ENCODE data around the gene TMEM14C.

Gene TMEM14C

DNA sequence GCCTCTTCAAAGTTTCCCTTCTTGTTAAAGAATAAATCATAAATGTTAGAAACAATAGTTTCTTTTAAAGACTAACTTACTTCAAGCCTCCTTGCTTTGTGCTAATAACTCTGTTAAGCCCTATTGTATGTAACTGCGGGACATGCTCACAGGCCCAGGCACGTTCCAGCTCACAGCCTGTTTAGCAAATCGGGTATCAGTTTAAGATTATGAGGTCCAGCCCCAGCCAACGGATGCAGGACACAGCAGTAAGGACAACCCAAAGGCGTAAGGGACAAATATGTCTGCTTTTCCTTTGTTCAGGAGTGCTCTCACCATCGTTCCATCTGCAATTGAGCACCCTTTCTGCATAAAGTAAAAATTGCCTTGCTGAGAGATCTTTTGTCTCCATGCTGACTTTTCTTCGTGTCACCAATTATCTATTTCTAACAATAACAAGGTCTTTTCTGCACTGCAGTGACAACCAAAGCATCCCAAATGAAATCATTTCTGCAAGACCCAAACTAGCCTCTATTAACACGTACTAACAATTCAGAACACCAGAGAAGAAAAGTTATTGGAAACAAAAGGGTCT lies 29.8 kb upstream of the TMEM14C start:
- TF ChIP-seq, protein P1, sequence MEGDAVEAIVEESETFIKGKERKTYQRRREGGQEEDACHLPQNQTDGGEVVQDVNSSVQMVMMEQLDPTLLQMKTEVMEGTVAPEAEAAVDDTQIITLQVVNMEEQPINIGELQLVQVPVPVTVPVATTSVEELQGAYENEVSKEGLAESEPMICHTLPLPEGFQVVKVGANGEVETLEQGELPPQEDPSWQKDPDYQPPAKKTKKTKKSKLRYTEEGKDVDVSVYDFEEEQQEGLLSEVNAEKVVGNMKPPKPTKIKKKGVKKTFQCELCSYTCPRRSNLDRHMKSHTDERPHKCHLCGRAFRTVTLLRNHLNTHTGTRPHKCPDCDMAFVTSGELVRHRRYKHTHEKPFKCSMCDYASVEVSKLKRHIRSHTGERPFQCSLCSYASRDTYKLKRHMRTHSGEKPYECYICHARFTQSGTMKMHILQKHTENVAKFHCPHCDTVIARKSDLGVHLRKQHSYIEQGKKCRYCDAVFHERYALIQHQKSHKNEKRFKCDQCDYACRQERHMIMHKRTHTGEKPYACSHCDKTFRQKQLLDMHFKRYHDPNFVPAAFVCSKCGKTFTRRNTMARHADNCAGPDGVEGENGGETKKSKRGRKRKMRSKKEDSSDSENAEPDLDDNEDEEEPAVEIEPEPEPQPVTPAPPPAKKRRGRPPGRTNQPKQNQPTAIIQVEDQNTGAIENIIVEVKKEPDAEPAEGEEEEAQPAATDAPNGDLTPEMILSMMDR (IDR thresholded peaks at IDR 0.05; ENCODE audit: insufficient read depth, low read length, poor library complexity, severe bottlenecking): no peak
- peaks cover 3% of the 10 kb centered on the region for H3K36me3 ChIP-seq (ENCODE audit: control insufficient read depth, insufficient read depth, low read length)
- no peaks in the 10 kb centered on the region for H3K27me3 ChIP-seq (replicated peaks; ENCODE audit: control insufficient read depth, insufficient read depth, low read length)
- peak overlapping the region; percentile 99 for H3K4me3 ChIP-seq (replicated peaks; ENCODE audit: low read depth, low read length)
- no peak for DNase-seq (ENCODE audit: extremely low read depth, insufficient read length)

DNA sequence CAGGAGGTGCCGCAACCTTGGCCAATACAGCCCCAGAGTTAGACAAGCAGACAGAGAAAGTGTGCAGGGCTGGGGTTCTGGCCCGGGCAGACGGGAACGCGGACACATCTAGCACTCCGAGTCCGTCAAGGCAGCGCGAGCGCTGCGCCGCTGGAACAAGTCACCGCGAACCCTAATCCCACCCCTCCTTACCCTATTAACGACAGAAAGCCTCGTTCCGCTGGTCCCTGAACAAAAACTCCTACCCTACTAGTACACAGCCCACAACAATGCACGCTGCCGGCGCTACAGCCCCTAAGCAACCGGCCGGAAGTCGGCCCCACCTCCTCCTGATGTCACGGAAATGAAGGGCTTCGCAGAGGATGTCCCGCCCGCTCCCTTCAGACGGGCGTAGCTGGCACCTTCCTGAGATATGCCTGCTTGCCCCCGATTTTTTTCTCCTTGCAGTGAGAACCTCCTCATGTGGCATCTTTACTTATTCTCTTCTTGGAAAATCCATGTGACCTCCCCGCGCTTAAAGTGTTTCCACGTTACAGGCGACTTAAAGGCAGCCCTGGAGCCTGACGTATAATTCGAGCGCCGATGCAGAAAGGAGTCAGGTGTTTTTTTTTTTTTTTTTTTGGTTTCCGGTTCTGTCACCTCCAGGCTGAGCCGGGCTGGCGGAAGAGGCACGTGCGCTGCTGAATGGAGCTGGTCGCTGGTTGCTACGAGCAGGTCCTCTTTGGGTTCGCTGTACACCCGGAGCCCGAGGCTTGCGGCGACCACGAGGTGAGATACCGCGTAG lies 28.4 kb upstream of the TMEM14C start, which contains the start of the genes C6orf52 and PAK1IP1:
TSS of gene C6orf52 (minus strand) at position 315 of the 784 bp plus-strand sequence. CDS start 7,066 bp downstream, outside the sequence.
TSS of gene PAK1IP1 (plus strand) at position 671 of the 784 bp plus-strand sequence. CDS start at position 685, 14 bp downstream.
- Histone ChIP-seq H3K27me3 (replicated peaks; ENCODE audit: control insufficient read depth, insufficient read depth, low read length) (no peaks in the 10 kb centered on the region), H3K4me3 (replicated peaks; ENCODE audit: low read depth, low read length) (peak within 1 kb of the TSS; percentile 99), H3K36me3 (ENCODE audit: control insufficient read depth, insufficient read depth, low read length) (peaks cover 4% of the 10 kb centered on the region)
- TF ChIP-seq, protein P1 (IDR thresholded peaks at IDR 0.05; ENCODE audit: insufficient read depth, low read length, poor library complexity, severe bottlenecking): no peak
- DNase-seq (ENCODE audit: extremely low read depth, insufficient read length): peak; percentile 87

DNA sequence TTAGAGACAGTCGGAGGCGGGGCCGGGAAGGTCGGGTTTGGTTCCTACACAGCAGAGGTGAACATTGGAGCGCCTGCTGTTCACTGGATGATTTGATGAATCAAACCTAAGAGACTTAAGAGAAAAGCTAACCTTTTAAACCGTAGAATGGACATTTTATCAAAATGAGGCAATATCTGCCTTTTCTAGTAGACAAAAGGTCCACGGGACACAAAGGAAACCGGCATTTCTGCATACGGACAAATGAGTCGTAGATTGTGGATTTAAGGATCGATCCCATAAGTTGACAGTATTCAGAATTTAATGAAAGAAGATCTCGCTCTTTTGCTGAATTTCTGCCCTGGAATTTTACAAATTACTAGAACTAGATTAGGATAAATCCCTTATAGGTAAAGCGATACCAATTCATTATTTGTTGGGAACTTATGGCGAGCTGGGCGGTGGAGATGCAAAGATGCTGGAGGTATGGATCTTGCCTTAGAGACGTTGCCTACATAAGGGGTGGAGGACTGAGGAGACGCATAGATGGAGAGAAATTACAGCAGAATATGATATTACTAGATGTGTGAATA lies 27.7 kb upstream of the TMEM14C start:
- Histone ChIP-seq H3K27me3 (replicated peaks; ENCODE audit: control insufficient read depth, insufficient read depth, low read length) (no peaks in the 10 kb centered on the region), H3K36me3 (ENCODE audit: control insufficient read depth, insufficient read depth, low read length) (peaks cover 4% of the 10 kb centered on the region), H3K4me3 (replicated peaks; ENCODE audit: low read depth, low read length) (peak overlapping the region; percentile 99)
- no peak for DNase-seq (ENCODE audit: extremely low read depth, insufficient read length)
- TF ChIP-seq, protein P1 (IDR thresholded peaks at IDR 0.05; ENCODE audit: insufficient read depth, low read length, poor library complexity, severe bottlenecking): no peak

DNA sequence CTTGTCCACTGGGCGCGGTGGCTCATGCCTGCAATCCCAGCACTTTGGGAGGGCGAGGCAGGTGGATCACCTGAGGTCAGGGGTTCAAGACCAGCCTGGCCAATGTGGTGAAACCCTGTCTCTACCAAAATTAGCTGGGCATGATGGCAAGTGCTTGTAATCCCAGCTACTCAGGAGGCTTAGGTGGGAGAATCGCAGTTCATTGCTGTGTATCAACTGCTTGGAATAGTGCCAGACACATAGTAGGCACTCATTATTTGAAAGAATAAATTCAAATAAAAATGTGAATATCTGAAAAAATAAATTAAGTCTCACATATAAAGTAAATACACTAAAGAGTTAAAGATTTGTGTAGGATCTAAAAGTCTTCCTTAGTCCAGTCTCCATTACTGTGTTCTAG lies 26.2 kb upstream of the TMEM14C start:
- TF ChIP-seq, protein P1 (IDR thresholded peaks at IDR 0.05; ENCODE audit: insufficient read depth, low read length, poor library complexity, severe bottlenecking): no peak
- H3K36me3 ChIP-seq (ENCODE audit: control insufficient read depth, insufficient read depth, low read length): peaks cover 6% of the 10 kb centered on the region
- H3K4me3 ChIP-seq (replicated peaks; ENCODE audit: low read depth, low read length): 0 out of 2 replicates have a peak overlapping the region, but pooled peaks have one; percentile 99
- H3K27me3 ChIP-seq (replicated peaks; ENCODE audit: control insufficient read depth, insufficient read depth, low read length): no peaks in the 10 kb centered on the region
- no peak for DNase-seq (ENCODE audit: extremely low read depth, insufficient read length)

DNA sequence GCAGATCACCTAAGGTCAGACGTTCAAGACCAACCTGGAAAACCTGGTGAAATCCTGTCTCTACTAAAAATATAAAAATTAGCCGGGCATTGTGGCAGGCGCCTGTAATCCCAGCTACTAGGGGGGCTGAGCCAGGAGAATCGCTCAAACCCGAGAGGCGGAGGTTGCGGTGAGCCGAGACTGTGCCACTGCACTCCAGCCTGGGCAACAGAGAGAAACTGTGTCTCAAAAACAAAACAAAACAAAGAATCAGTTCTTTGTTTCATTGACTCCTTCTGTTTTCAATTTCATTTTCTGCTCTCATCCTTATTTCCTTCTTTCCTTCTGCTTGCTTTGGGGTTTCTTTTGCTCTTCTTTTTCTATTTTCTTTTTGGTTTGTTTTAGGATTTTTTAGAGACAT lies 8.9 kb upstream of the TMEM14C start:
- H3K36me3 ChIP-seq (ENCODE audit: control insufficient read depth, insufficient read depth, low read length): peaks cover 1% of the 10 kb centered on the region; the same call in 1 of the 2 replicates
- H3K4me3 ChIP-seq (replicated peaks; ENCODE audit: low read depth, low read length): no peak overlapping the region
- no peaks in the 10 kb centered on the region for H3K27me3 ChIP-seq (replicated peaks; ENCODE audit: control insufficient read depth, insufficient read depth, low read length)
- no peak for DNase-seq (ENCODE audit: extremely low read depth, insufficient read length)
- TF ChIP-seq, protein P1 (IDR thresholded peaks at IDR 0.05; ENCODE audit: insufficient read depth, low read length, poor library complexity, severe bottlenecking): no peak
